ENCODE results near the gene MED4.
A peak's percentile ranks its signal among the peaks of the same experiment; 100 is the strongest.

Gene MED4

GRCh38 chr13:48094781-48095502 lies at the start of gene MED4:
Gene MED4, minus strand, starts transcription at chr13:48095104. Its CDS starts 26 bp downstream, at chr13:48095078.
- H3K9ac ChIP-seq (ENCODE audit: low read length) = peak within 1 kb of the TSS; percentile 93
- H3K27ac ChIP-seq (ENCODE audit: low read length) = peak within 1 kb of the TSS; percentile 59
- H3K4me3 ChIP-seq (ENCODE audit: low read length) = peak within 1 kb of the TSS; percentile 98
- H3K27me3 ChIP-seq (ENCODE audit: control insufficient read depth, insufficient read depth, low read length) = no peaks in the 10 kb centered on the region
- H3K36me3 ChIP-seq (ENCODE audit: control insufficient read depth, low read depth, low read length) = no peaks in the 10 kb centered on the region
- peaks cover 3% of the 10 kb centered on the region for H3K4me1 ChIP-seq (ENCODE audit: control insufficient read depth, low read depth, low read length)
- no peaks in the 10 kb centered on the region for H3K9me3 ChIP-seq (ENCODE audit: control insufficient read depth, low read depth, low read length)

GRCh38 chr13:48144413-48145035 lies 49.6 kb upstream of the MED4 start:
- Histone ChIP-seq H3K9me3 (ENCODE audit: control insufficient read depth, low read depth, low read length) (no peaks in the 10 kb centered on the region), H3K36me3 (ENCODE audit: control insufficient read depth, low read depth, low read length) (no peaks in the 10 kb centered on the region), H3K27me3 (ENCODE audit: control insufficient read depth, insufficient read depth, low read length) (no peaks in the 10 kb centered on the region), H3K4me3 (ENCODE audit: low read length) (no peak overlapping the region), H3K27ac (ENCODE audit: low read length) (no peak overlapping the region), H3K4me1 (ENCODE audit: control insufficient read depth, low read depth, low read length) (no peaks in the 10 kb centered on the region), H3K9ac (ENCODE audit: low read length) (no peak overlapping the region)

GRCh38 chr13:48142436-48142835 lies 47.5 kb upstream of the MED4 start:
- no peak overlapping the region for H3K4me3 ChIP-seq (ENCODE audit: low read length)
- H3K27me3 ChIP-seq (ENCODE audit: control insufficient read depth, insufficient read depth, low read length) = no peaks in the 10 kb centered on the region
- no peak overlapping the region for H3K9ac ChIP-seq (ENCODE audit: low read length)
- no peaks in the 10 kb centered on the region for H3K4me1 ChIP-seq (ENCODE audit: control insufficient read depth, low read depth, low read length)
- no peaks in the 10 kb centered on the region for H3K36me3 ChIP-seq (ENCODE audit: control insufficient read depth, low read depth, low read length)
- H3K9me3 ChIP-seq (ENCODE audit: control insufficient read depth, low read depth, low read length) = no peaks in the 10 kb centered on the region
- H3K27ac ChIP-seq (ENCODE audit: low read length) = no peak overlapping the region

GRCh38 chr13:48138270-48138669 lies 43.4 kb upstream of the MED4 start:
- no peak overlapping the region for H3K27ac ChIP-seq (ENCODE audit: low read length)
- H3K36me3 ChIP-seq (ENCODE audit: control insufficient read depth, low read depth, low read length) = no peaks in the 10 kb centered on the region
- H3K27me3 ChIP-seq (ENCODE audit: control insufficient read depth, insufficient read depth, low read length) = no peaks in the 10 kb centered on the region
- no peaks in the 10 kb centered on the region for H3K4me1 ChIP-seq (ENCODE audit: control insufficient read depth, low read depth, low read length)
- H3K4me3 ChIP-seq (ENCODE audit: low read length) = no peak overlapping the region
- no peaks in the 10 kb centered on the region for H3K9me3 ChIP-seq (ENCODE audit: control insufficient read depth, low read depth, low read length)
- no peak overlapping the region for H3K9ac ChIP-seq (ENCODE audit: low read length)

- Histone ChIP-seq H3K4me3 (ENCODE audit: low read length) (no peak overlapping the region), H3K4me1 (ENCODE audit: control insufficient read depth, low read depth, low read length) (peaks cover 3% of the 10 kb centered on the region), H3K27ac (ENCODE audit: low read length) (no peak overlapping the region), H3K9me3 (ENCODE audit: control insufficient read depth, low read depth, low read length) (no peaks in the 10 kb centered on the region), H3K27me3 (ENCODE audit: control insufficient read depth, insufficient read depth, low read length) (no peaks in the 10 kb centered on the region), H3K9ac (ENCODE audit: low read length) (no peak overlapping the region), H3K36me3 (ENCODE audit: control insufficient read depth, low read depth, low read length) (no peaks in the 10 kb centered on the region)
Observed at GRCh38 chr13:48132961-48133360, 38.1 kb upstream of the MED4 start.

- Histone ChIP-seq H3K4me1 (ENCODE audit: control insufficient read depth, low read depth, low read length) (peaks cover 12% of the 10 kb centered on the region), H3K9me3 (ENCODE audit: control insufficient read depth, low read depth, low read length) (no peaks in the 10 kb centered on the region), H3K4me3 (ENCODE audit: low read length) (no peak overlapping the region), H3K27me3 (ENCODE audit: control insufficient read depth, insufficient read depth, low read length) (no peaks in the 10 kb centered on the region), H3K36me3 (ENCODE audit: control insufficient read depth, low read depth, low read length) (no peaks in the 10 kb centered on the region), H3K9ac (ENCODE audit: low read length) (no peak overlapping the region), H3K27ac (ENCODE audit: low read length) (no peak overlapping the region)
Observed at GRCh38 chr13:48131533-48131932, 36.6 kb upstream of the MED4 start.

- Histone ChIP-seq H3K9me3 (ENCODE audit: control insufficient read depth, low read depth, low read length) (no peaks in the 10 kb centered on the region), H3K27me3 (ENCODE audit: control insufficient read depth, insufficient read depth, low read length) (no peaks in the 10 kb centered on the region), H3K27ac (ENCODE audit: low read length) (no peak overlapping the region), H3K9ac (ENCODE audit: low read length) (no peak overlapping the region), H3K36me3 (ENCODE audit: control insufficient read depth, low read depth, low read length) (no peaks in the 10 kb centered on the region), H3K4me1 (ENCODE audit: control insufficient read depth, low read depth, low read length) (peaks cover 12% of the 10 kb centered on the region), H3K4me3 (ENCODE audit: low read length) (no peak overlapping the region)
Observed at GRCh38 chr13:48126944-48127830, 32.3 kb upstream of the MED4 start.

GRCh38 chr13:48125794-48126228 lies 30.9 kb upstream of the MED4 start:
- no peak overlapping the region for H3K27ac ChIP-seq (ENCODE audit: low read length)
- no peaks in the 10 kb centered on the region for H3K36me3 ChIP-seq (ENCODE audit: control insufficient read depth, low read depth, low read length)
- H3K4me3 ChIP-seq (ENCODE audit: low read length) = no peak overlapping the region
- no peak overlapping the region for H3K9ac ChIP-seq (ENCODE audit: low read length)
- H3K9me3 ChIP-seq (ENCODE audit: control insufficient read depth, low read depth, low read length) = no peaks in the 10 kb centered on the region
- peaks cover 9% of the 10 kb centered on the region for H3K4me1 ChIP-seq (ENCODE audit: control insufficient read depth, low read depth, low read length)
- no peaks in the 10 kb centered on the region for H3K27me3 ChIP-seq (ENCODE audit: control insufficient read depth, insufficient read depth, low read length)

GRCh38 chr13:48123812-48124211 lies 28.9 kb upstream of the MED4 start:
- H3K27me3 ChIP-seq (ENCODE audit: control insufficient read depth, insufficient read depth, low read length) = no peaks in the 10 kb centered on the region
- no peaks in the 10 kb centered on the region for H3K36me3 ChIP-seq (ENCODE audit: control insufficient read depth, low read depth, low read length)
- no peak overlapping the region for H3K9ac ChIP-seq (ENCODE audit: low read length)
- H3K9me3 ChIP-seq (ENCODE audit: control insufficient read depth, low read depth, low read length) = no peaks in the 10 kb centered on the region
- peaks cover 9% of the 10 kb centered on the region for H3K4me1 ChIP-seq (ENCODE audit: control insufficient read depth, low read depth, low read length)
- no peak overlapping the region for H3K4me3 ChIP-seq (ENCODE audit: low read length)
- H3K27ac ChIP-seq (ENCODE audit: low read length) = no peak overlapping the region

GRCh38 chr13:48121733-48122132 lies 26.8 kb upstream of the MED4 start:
- Histone ChIP-seq H3K27me3 (ENCODE audit: control insufficient read depth, insufficient read depth, low read length) (no peaks in the 10 kb centered on the region), H3K4me1 (ENCODE audit: control insufficient read depth, low read depth, low read length) (no peaks in the 10 kb centered on the region), H3K9ac (ENCODE audit: low read length) (no peak overlapping the region), H3K27ac (ENCODE audit: low read length) (no peak overlapping the region), H3K4me3 (ENCODE audit: low read length) (no peak overlapping the region), H3K36me3 (ENCODE audit: control insufficient read depth, low read depth, low read length) (no peaks in the 10 kb centered on the region), H3K9me3 (ENCODE audit: control insufficient read depth, low read depth, low read length) (no peaks in the 10 kb centered on the region)

GRCh38 chr13:48120241-48120640 lies 25.3 kb upstream of the MED4 start:
- Histone ChIP-seq H3K27me3 (ENCODE audit: control insufficient read depth, insufficient read depth, low read length) (no peaks in the 10 kb centered on the region), H3K36me3 (ENCODE audit: control insufficient read depth, low read depth, low read length) (no peaks in the 10 kb centered on the region), H3K4me1 (ENCODE audit: control insufficient read depth, low read depth, low read length) (no peaks in the 10 kb centered on the region), H3K4me3 (ENCODE audit: low read length) (no peak overlapping the region), H3K27ac (ENCODE audit: low read length) (no peak overlapping the region), H3K9me3 (ENCODE audit: control insufficient read depth, low read depth, low read length) (no peaks in the 10 kb centered on the region), H3K9ac (ENCODE audit: low read length) (no peak overlapping the region)

Data from iPS-18a (cell line).